HepG2 (cell line): ENCODE measurements around the gene DRAXIN. TPM values are rescaled to one million over a fixed set of nuclear protein-coding genes. Genes with fewer than 3 reads are reported as not detected.
A peak's percentile ranks its signal among the peaks of the same experiment; 100 is the strongest.

Experiments used
- ATAC-seq: fragments of 200-7000 bp; cut with Tn5 transposase; 3 replicates; pipeline ENCODE4 v1.9.1; 2020; ENCODE audit warnings: mild to moderate bottlenecking, moderate library complexity
- BruUV-seq: library from RNA; stranded (reverse); fragments of 400-500 nt; replicated peaks from 2 replicates; lab custom pipeline; 2021; lab: Mats Ljungman, UMichigan
- CTCF ChIA-PET: fragments of 300-600 bp; formaldehyde crosslinking; extraction: SDS; loops from one replicate; lab custom pipeline; 2021; ENCODE audit warnings: low total read pairs, inconsistent platforms, low intra/inter-chr PET ratio; lab: Yijun Ruan, JAX
- POLR2A ChIA-PET: fragments of 350-600 bp; sonication (Branson Sonifier 250); formaldehyde crosslinking; loops from one replicate; lab custom pipeline; 2020; ENCODE audit warnings: antibody characterized with exemption, inconsistent platforms; lab: Yijun Ruan, JAX
- DNase-seq: peaks from one replicate; pipeline ENCODE4 v3.0.0-alpha.2; 2015; ENCODE audit warnings: low spot score
- FAIRE-seq: peaks from 3 replicates; lab custom pipeline; 2011; peaks lifted over from hg19 to GRCh38; lab: Jason Lieb, UNC
- H2AFZ ChIP-seq: one replicate; pipeline ENCODE4 v1.6.1; 2011; ENCODE audit warnings: low read length, inconsistent platforms
- H3K27ac ChIP-seq: fragments of 300-600 bp; 3 replicates; pipeline ENCODE4 v1.8.0; 2011; ENCODE audit warnings: mixed run types, mild to moderate bottlenecking, mixed read lengths, low read length, inconsistent platforms; ENCODE audit not compliant: insufficient read depth; ENCODE audit errors: extremely low read length
- H3K27me3 ChIP-seq, 2 experiments: fragments of 200-600 bp in 1 of 2; 2 replicates in 1 of 2; 3 replicates in 1 of 2; pipeline versions ENCODE4 v1.6.0 to v1.8.0; 2011; ENCODE audit warnings: low read length in 2 of 2, mild to moderate bottlenecking in 2 of 2, moderate library complexity in 2 of 2, inconsistent platforms in 1 of 2; ENCODE audit not compliant: insufficient read depth in 2 of 2, control insufficient read depth in 1 of 2
- H3K36me3 ChIP-seq, 2 experiments: fragments of 200-600 bp in 1 of 2; replicated peaks in 1 of 2; 2 replicates in 1 of 2; 3 replicates in 1 of 2; pipeline versions ENCODE4 v1.5.1 to v1.8.0; 2011; ENCODE audit warnings: low read length in 2 of 2, inconsistent platforms in 1 of 2; ENCODE audit not compliant: insufficient read depth in 2 of 2, control insufficient read depth in 1 of 2
- H3K4me1 ChIP-seq: 2 replicates; pipeline ENCODE4 v1.5.1; 2012; ENCODE audit warnings: low read length, inconsistent platforms; ENCODE audit not compliant: insufficient read depth
- H3K4me2 ChIP-seq: 2 replicates; pipeline ENCODE4 v1.6.0; 2011; ENCODE audit warnings: low read depth, low read length, inconsistent platforms
- H3K4me3 ChIP-seq, 3 experiments: fragments of 200-600 bp in 1 of 3; sonication (generic), shearing (Covaris generic) in 1 of 3; replicated peaks in 1 of 3; 2 replicates each; pipeline ENCODE4 v1.5.1; 2011 to 2016; ENCODE audit warnings: low read length in 3 of 3, inconsistent platforms in 2 of 3, low read depth in 2 of 3, mild to moderate bottlenecking in 2 of 3, control low read depth in 1 of 3, mixed read lengths in 1 of 3; ENCODE audit not compliant: insufficient read depth in 1 of 3
- H3K79me2 ChIP-seq: one replicate; pipeline ENCODE4 v1.6.1; 2011; ENCODE audit warnings: low read length, inconsistent platforms; ENCODE audit not compliant: insufficient read depth
- H3K9ac ChIP-seq: 2 replicates; pipeline ENCODE4 v1.6.0; 2011; ENCODE audit warnings: mild to moderate bottlenecking, low read depth, low read length, inconsistent platforms; ENCODE audit not compliant: insufficient read depth
- H3K9me3 ChIP-seq: 2 replicates; pipeline ENCODE4 v1.5.1; 2012; ENCODE audit warnings: mild to moderate bottlenecking, low read length
- H4K20me1 ChIP-seq: 2 replicates; pipeline ENCODE4 v1.6.0; 2011; ENCODE audit warnings: inconsistent platforms, mild to moderate bottlenecking, low read length, moderate library complexity; ENCODE audit not compliant: insufficient read depth
- ASH2L ChIP-seq: fragments of 300-600, 200-600 bp; sonication (generic); IDR thresholded peaks from 2 replicates; pipeline ENCODE4 v1.7.0; 2017; ENCODE audit warnings: low read depth, mild to moderate bottlenecking, moderate library complexity, mixed read lengths, low read length; ENCODE audit not compliant: insufficient read length
- CEBPB ChIP-seq: IDR thresholded peaks from 2 replicates; pipeline ENCODE4 v1.6.1; 2011; ENCODE audit warnings: low read depth, low read length, improper control_type of control experiment, borderline replicate concordance
- CEBPG ChIP-seq: IDR thresholded peaks from 2 replicates; pipeline ENCODE4 v1.6.1; 2016
- IRF9 ChIP-seq: sonication (generic); formaldehyde crosslinking; IDR thresholded peaks from 2 replicates; pipeline ENCODE4 v1.8.0; 2022; ENCODE audit warnings: missing genetic modification reagents, mild to moderate bottlenecking, borderline replicate concordance
- NR2C2 ChIP-seq: sonication (generic); formaldehyde crosslinking; IDR thresholded peaks from 2 replicates; pipeline ENCODE4 v1.4.0; 2020; ENCODE audit warnings: missing genetic modification reagents, mild to moderate bottlenecking, moderate library complexity, borderline replicate concordance
- RBAK ChIP-seq: sonication (generic); formaldehyde crosslinking; IDR thresholded peaks from 2 replicates; pipeline ENCODE4 v1.5.1; 2020; ENCODE audit warnings: mild to moderate bottlenecking, missing genetic modification reagents
- SALL1 ChIP-seq: sonication (generic); formaldehyde crosslinking; IDR thresholded peaks from 2 replicates; pipeline ENCODE4 v1.8.0; 2022; ENCODE audit warnings: mild to moderate bottlenecking, missing genetic modification reagents
- TEAD3 ChIP-seq: optimal IDR thresholded peaks from 2 replicates; pipeline ENCODE3; 2016; ENCODE audit warnings: borderline replicate concordance
- ZFX ChIP-seq: sonication (generic); formaldehyde crosslinking; IDR thresholded peaks from 2 replicates; pipeline ENCODE4 v1.4.0; 2020; ENCODE audit warnings: mild to moderate bottlenecking, low read depth, missing genetic modification reagents, moderate library complexity
- ZNF782 ChIP-seq: sonication (generic); formaldehyde crosslinking; IDR thresholded peaks from 2 replicates; pipeline ENCODE4 v1.4.0; 2020; ENCODE audit warnings: missing genetic modification reagents, mild to moderate bottlenecking, borderline replicate concordance
- WGBS: methylation state at CpG from one replicate; pipeline ENCODE4 v1.1.6; 2017; ENCODE audit warnings: low lambda C conversion rate; 5-methylcytosine and 5-hydroxymethylcytosine counted together
- in situ Hi-C: cut with HindIII; loops from 2 replicates; pipeline ENCODE4 v1.10.0; 2017; ENCODE audit warnings: low pct_unique_long_range_greater_than_20kb; ENCODE audit not compliant: extremely low pct_ligation_motif_present
- intact Hi-C: fragments of 100-400 bp; cut with micrococcal nuclease; formaldehyde crosslinking; loops from one replicate; pipeline ENCODE4 v1.10.0; 2022; ENCODE audit not compliant: unreplicated experiment
- polyA plus RNA-seq, 8 experiments: library from polyadenylated mRNA; depleted of rRNA in 3 of 8; stranded (reverse) in 7 of 8; unstranded in 1 of 8; fragments of >200 nt; fragmentation: Illumina TruSeq in 4 of 8; extraction: Trizol in 4 of 8; gene quantifications; 2 replicates each; pipeline versions ENCODE4 v1.2.1 to v1.2.3, GENCODE V29; 2011 to 2016; ENCODE audit warnings: low read depth in 4 of 8, missing spikeins in 1 of 8, mixed read lengths in 1 of 8; ENCODE audit not compliant: insufficient read depth in 1 of 8
- total RNA-seq, 5 experiments: library from RNA; depleted of rRNA; stranded (reverse); fragments of >200 nt; fragmentation: Illumina TruSeq; extraction: Trizol; gene quantifications; 2 replicates each; pipeline ENCODE4 v1.2.3, GENCODE V29; 2016; ENCODE audit warnings: low read depth in 1 of 5

Gene DRAXIN
- total and polyA plus RNA-seq, 2 of the 13 experiments (the other 11 are each of a cell fraction or from before 2014, with no cell fraction given) = 0.02 TPM; not detected in 1

- Histone ChIP-seq H3K27ac (no peak overlapping the region), H3K4me2 (peak overlapping the region; percentile 64; the same call in 1 of the 2 replicates), H3K36me3 (no peaks in the 10 kb centered on the region), H2AFZ (no peak overlapping the region), H3K9me3 (no peaks in the 10 kb centered on the region), H3K79me2 (no peaks in the 10 kb centered on the region), H4K20me1 (no peaks in the 10 kb centered on the region), H3K9ac (no peak overlapping the region), H3K27me3 (peaks cover 7 to 26% of the 10 kb centered on the region in 2 experiments; a peak in 3 of 5 replicates), H3K4me3 (no peak overlapping the region), H3K4me1 (peaks cover 45% of the 10 kb centered on the region)
- POLR2A ChIA-PET = no interaction called here
- in situ Hi-C loops = no loop called here
- CTCF ChIA-PET = no interaction called here
- DNase-seq = no peak
- BruUV-seq = no TSS peak
- FAIRE-seq = no peak
- ATAC-seq = no peak
- TF ChIP-seq CEBPB (peak; percentile 63), CEBPG (peak; percentile 46; the same call in 1 of the 2 replicates), TEAD3 (CRISPR knock-in tag) (no peak), ZFX (CRISPR knock-in tag) (no peak), ASH2L (no peak), IRF9 (0 out of 2 replicates have a peak, but pooled peaks have one; percentile 9), ZNF782 (CRISPR knock-in tag) (no peak), NR2C2 (CRISPR knock-in tag) (no peak), RBAK (CRISPR knock-in tag) (no peak), SALL1 (no peak)
- 7% methylated on average over 5 of the region's 11 CpGs for WGBS
- intact Hi-C loops = no loop called here
Observed at GRCh38 chr1:11729155-11729497, 37.6 kb downstream of the DRAXIN start.
